ENCODE results near the gene TPST1. TPM values are rescaled to one million over a fixed set of nuclear protein-coding genes. Genes with fewer than 3 reads are reported as not detected.

Gene TPST1
- total and polyA plus RNA-seq, 9 of the 15 experiments (the other 6 are each of a cell fraction or from before 2014, with no cell fraction given) = 0.15 to 2.2 (median 0.53) TPM

GRCh38 chr7:66188645-66189044 is 16.5 kb upstream of the TPST1 start:
- CTCF ChIA-PET (ENCODE audit: low intra/inter-chr PET ratio) = no interaction called here
- no peak overlapping the region for H3K4me2 ChIP-seq (ENCODE audit: insufficient read depth, low read length)
- no TSS peak for BruUV-seq (replicated peaks)
- WGBS (ENCODE audit: insufficient coverage, low coverage, missing lambda C conversion rate) = 4% methylated on average over 2 of the region's 2 CpGs
- H3K36me3 ChIP-seq (ENCODE audit: control insufficient read depth, insufficient read depth, low read length) = no peaks in the 10 kb centered on the region
- intact Hi-C loops (cut with micrococcal nuclease) = no loop called here
- H3K27ac ChIP-seq (ENCODE audit: extremely low read depth, low read depth, low read length) = no peak overlapping the region
- no peak for DNase-seq (ENCODE audit: extremely low read depth in 1 of 4, low spot score in 3 of 4)
- no peak overlapping the region for H2AFZ ChIP-seq (ENCODE audit: low read depth, low read length)
- in situ Hi-C loops (cut with MboI) = no loop called here
- H3K9me1 ChIP-seq (ENCODE audit: control insufficient read depth, insufficient read depth, low read length) = no peaks in the 10 kb centered on the region
- H3K4me1 ChIP-seq (replicated peaks in 1 of 2; ENCODE audit: control insufficient read depth in 2 of 2, insufficient read depth in 2 of 2, low read length in 2 of 2) = no peaks in the 10 kb centered on the region
- H4K20me1 ChIP-seq (replicated peaks; ENCODE audit: control insufficient read depth, insufficient read depth, low read length) = no peaks in the 10 kb centered on the region
- no peak for ATAC-seq
- peaks cover 3% of the 10 kb centered on the region; the same call in 1 of the 2 replicates for H3K9me3 ChIP-seq (replicated peaks; ENCODE audit: control insufficient read depth, insufficient read depth, low read depth, low read length)
- no peak for FAIRE-seq
- POLR2A ChIA-PET = no interaction called here
- no peaks in the 10 kb centered on the region for H3K79me2 ChIP-seq (ENCODE audit: control insufficient read depth, insufficient read depth, low read length)
- no peak overlapping the region for H3K9ac ChIP-seq (ENCODE audit: insufficient read depth in 1 of 2, low read depth in 2 of 2, low read length in 2 of 2)
- peaks cover 8 to 18% of the 10 kb centered on the region in 2 experiments; a peak in 4 of 5 replicates for H3K27me3 ChIP-seq (ENCODE audit: control insufficient read depth in 2 of 2, insufficient read depth in 2 of 2, low read length in 2 of 2)
- H3K4me3 ChIP-seq = no peak overlapping the region
- no peak for TF ChIP-seq ZNF507 (tag; conservative IDR thresholded peaks at IDR 0.05)
- no peak for TF ChIP-seq RUNX1 (IDR thresholded peaks at IDR 0.05; ENCODE audit: low read depth)
- TF ChIP-seq NFIC (IDR thresholded peaks at IDR 0.05) = no peak
- TF ChIP-seq CHD4 (IDR thresholded peaks at IDR 0.05; ENCODE audit: insufficient read depth, insufficient replicate concordance, low read depth, low read length, poor library complexity, severe bottlenecking) = no peak
- 0 out of 2 replicates have a peak, but pooled peaks have one; percentile 37 for TF ChIP-seq HLTF (IDR thresholded peaks at IDR 0.05)
- TF ChIP-seq, protein P1, sequence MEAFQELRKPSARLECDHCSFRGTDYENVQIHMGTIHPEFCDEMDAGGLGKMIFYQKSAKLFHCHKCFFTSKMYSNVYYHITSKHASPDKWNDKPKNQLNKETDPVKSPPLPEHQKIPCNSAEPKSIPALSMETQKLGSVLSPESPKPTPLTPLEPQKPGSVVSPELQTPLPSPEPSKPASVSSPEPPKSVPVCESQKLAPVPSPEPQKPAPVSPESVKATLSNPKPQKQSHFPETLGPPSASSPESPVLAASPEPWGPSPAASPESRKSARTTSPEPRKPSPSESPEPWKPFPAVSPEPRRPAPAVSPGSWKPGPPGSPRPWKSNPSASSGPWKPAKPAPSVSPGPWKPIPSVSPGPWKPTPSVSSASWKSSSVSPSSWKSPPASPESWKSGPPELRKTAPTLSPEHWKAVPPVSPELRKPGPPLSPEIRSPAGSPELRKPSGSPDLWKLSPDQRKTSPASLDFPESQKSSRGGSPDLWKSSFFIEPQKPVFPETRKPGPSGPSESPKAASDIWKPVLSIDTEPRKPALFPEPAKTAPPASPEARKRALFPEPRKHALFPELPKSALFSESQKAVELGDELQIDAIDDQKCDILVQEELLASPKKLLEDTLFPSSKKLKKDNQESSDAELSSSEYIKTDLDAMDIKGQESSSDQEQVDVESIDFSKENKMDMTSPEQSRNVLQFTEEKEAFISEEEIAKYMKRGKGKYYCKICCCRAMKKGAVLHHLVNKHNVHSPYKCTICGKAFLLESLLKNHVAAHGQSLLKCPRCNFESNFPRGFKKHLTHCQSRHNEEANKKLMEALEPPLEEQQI (IDR thresholded peaks at IDR 0.05) = no peak
- TF ChIP-seq ZEB2 (IDR thresholded peaks at IDR 0.05) = peak; percentile 67
- no peak for TF ChIP-seq ATF1 (CRISPR knock-in tag; IDR thresholded peaks at IDR 0.05)
- no peak for TF ChIP-seq ATF1 (tag; IDR thresholded peaks at IDR 0.05)
- no peak for TF ChIP-seq NRF1 (conservative IDR thresholded peaks at IDR 0.05 in 1 of 2, IDR thresholded peaks at IDR 0.05 in 1 of 2)
- TF ChIP-seq NBN (IDR thresholded peaks at IDR 0.05; ENCODE audit: low read depth) = no peak
- TF ChIP-seq MTA1 (IDR thresholded peaks at IDR 0.05; ENCODE audit: borderline replicate concordance) = peak; percentile 68; the same call in 1 of the 2 replicates
- peak; percentile 85 for TF ChIP-seq ZBTB2 (IDR thresholded peaks at IDR 0.05)
- TF ChIP-seq, protein P2, sequence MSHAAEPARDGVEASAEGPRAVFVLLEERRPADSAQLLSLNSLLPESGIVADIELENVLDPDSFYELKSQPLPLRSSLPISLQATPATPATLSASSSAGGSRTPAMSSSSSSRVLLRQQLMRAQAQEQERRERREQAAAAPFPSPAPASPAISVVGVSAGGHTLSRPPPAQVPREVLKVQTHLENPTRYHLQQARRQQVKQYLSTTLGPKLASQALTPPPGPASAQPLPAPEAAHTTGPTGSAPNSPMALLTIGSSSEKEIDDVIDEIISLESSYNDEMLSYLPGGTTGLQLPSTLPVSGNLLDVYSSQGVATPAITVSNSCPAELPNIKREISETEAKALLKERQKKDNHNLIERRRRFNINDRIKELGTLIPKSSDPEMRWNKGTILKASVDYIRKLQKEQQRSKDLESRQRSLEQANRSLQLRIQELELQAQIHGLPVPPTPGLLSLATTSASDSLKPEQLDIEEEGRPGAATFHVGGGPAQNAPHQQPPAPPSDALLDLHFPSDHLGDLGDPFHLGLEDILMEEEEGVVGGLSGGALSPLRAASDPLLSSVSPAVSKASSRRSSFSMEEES (CRISPR knock-in tag; IDR thresholded peaks at IDR 0.05) = no peak
- TF ChIP-seq ZNF707 (CRISPR knock-in tag; conservative IDR thresholded peaks at IDR 0.05) = no peak
- TF ChIP-seq ZNF408 (CRISPR knock-in tag; IDR thresholded peaks at IDR 0.05; ENCODE audit: low read depth) = no peak
- TF ChIP-seq, protein P3, sequence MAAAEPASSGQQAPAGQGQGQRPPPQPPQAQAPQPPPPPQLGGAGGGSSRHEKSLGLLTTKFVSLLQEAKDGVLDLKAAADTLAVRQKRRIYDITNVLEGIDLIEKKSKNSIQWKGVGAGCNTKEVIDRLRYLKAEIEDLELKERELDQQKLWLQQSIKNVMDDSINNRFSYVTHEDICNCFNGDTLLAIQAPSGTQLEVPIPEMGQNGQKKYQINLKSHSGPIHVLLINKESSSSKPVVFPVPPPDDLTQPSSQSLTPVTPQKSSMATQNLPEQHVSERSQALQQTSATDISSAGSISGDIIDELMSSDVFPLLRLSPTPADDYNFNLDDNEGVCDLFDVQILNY (CRISPR knock-in tag; IDR thresholded peaks at IDR 0.05) = no peak
- no peak for TF ChIP-seq CREM (IDR thresholded peaks at IDR 0.05; ENCODE audit: low read depth)
- peak in 1 of 2 experiments; percentile 49; a peak in 1 of 4 replicates for TF ChIP-seq TRIM24 (IDR thresholded peaks at IDR 0.05)
- TF ChIP-seq KLF6 (CRISPR knock-in tag; IDR thresholded peaks at IDR 0.05; ENCODE audit: borderline replicate concordance) = no peak
- 0 out of 2 replicates have a peak, but pooled peaks have one; percentile 45 for TF ChIP-seq HDAC2 (IDR thresholded peaks at IDR 0.05)

Data from K562 (cell line).